Smooth muscle cell (in vitro differentiated cells): ENCODE results near the gene TCF25. TPM values are rescaled to one million over a fixed set of nuclear protein-coding genes. Genes with fewer than 3 reads are reported as not detected.
"Not testable (repeated sequence)": the region's sequence is repeated elsewhere in the genome, so short reads cannot be mapped to it uniquely, and the experiment has no call there.

Experiments
- DNase-seq: peaks from one replicate; lab custom pipeline; 2025; ENCODE audit not compliant: unreplicated experiment; lab: John Stamatoyannopoulos, UW
- H2AFZ ChIP-seq: fragments of 200-600 bp; sonication (generic); 2 replicates; pipeline ENCODE4 v1.6.0; 2016; ENCODE audit warnings: antibody characterized with exemption, low read depth, mild to moderate bottlenecking
- H3F3A ChIP-seq: fragments of 200-600 bp; sonication (generic); 2 replicates; pipeline ENCODE4 v1.6.0; 2017; ENCODE audit warnings: antibody characterized with exemption, low read depth
- H3K27ac ChIP-seq: fragments of 200-600 bp; sonication (generic); 2 replicates; pipeline ENCODE4 v1.5.1; 2016; ENCODE audit warnings: low read depth, mild to moderate bottlenecking
- H3K27me3 ChIP-seq: fragments of 200-600 bp; sonication (generic); 2 replicates; pipeline ENCODE4 v1.6.1; 2016; ENCODE audit warnings: low read depth, mild to moderate bottlenecking
- H3K36me3 ChIP-seq: fragments of 200-600 bp; sonication (generic); 2 replicates; pipeline ENCODE4 v1.5.1; 2016; ENCODE audit warnings: low read depth
- H3K4me1 ChIP-seq: fragments of 200-600 bp; sonication (generic); 2 replicates; pipeline ENCODE4 v1.5.1; 2016; ENCODE audit warnings: low read depth
- H3K4me2 ChIP-seq: fragments of 200-600 bp; sonication (generic); 2 replicates; pipeline ENCODE4 v1.6.0; 2016; ENCODE audit warnings: mild to moderate bottlenecking
- H3K4me3 ChIP-seq: fragments of 200-600 bp; sonication (generic); 2 replicates; pipeline ENCODE4 v1.5.1; 2016; ENCODE audit warnings: mild to moderate bottlenecking
- H3K79me2 ChIP-seq: fragments of 200-600 bp; sonication (generic); 2 replicates; pipeline ENCODE4 v1.6.0; 2016; ENCODE audit warnings: low read depth, mild to moderate bottlenecking
- H3K9ac ChIP-seq: fragments of 200-600 bp; sonication (generic); 2 replicates; pipeline ENCODE4 v1.6.0; 2016; ENCODE audit warnings: low read depth
- H3K9me3 ChIP-seq: fragments of 200-600 bp; sonication (generic); replicated peaks from 2 replicates; pipeline ENCODE4 v1.5.1; 2016; ENCODE audit warnings: low read depth
- H4K20me1 ChIP-seq: fragments of 200-600 bp; sonication (generic); 2 replicates; pipeline ENCODE4 v1.6.0; 2016; ENCODE audit warnings: low read depth
- WGBS: methylation state at CpG from one replicate; pipeline ENCODE4 v1.1.7; 2016; ENCODE audit warnings: low lambda C conversion rate; 5-methylcytosine and 5-hydroxymethylcytosine counted together
- polyA plus RNA-seq: library from polyadenylated mRNA; unstranded; fragments of >200 nt; fragmentation: Nextera tagmentation; extraction: Ambion mirVana; gene quantifications from 2 replicates; pipeline ENCODE4 v1.2.1, GENCODE V29; 2016
- total RNA-seq: library from RNA; depleted of rRNA; stranded (reverse); fragments of >200 nt; gene quantifications from 2 replicates; pipeline ENCODE4 v1.2.3, GENCODE V29; 2014
- TF ChIP-seq, protein P1 (sequence below): fragments of 200-600 bp; sonication (generic); IDR thresholded peaks from 2 replicates; pipeline ENCODE4 v1.5.1; 2017; ENCODE audit warnings: borderline replicate concordance, mild to moderate bottlenecking, antibody characterized with exemption; ENCODE audit not compliant: insufficient read depth, poor library complexity, severe bottlenecking

TCF25 gene
- total and polyA plus RNA-seq, 2 experiments from 2014 or later, result 99.8 to 174 TPM

DNA sequence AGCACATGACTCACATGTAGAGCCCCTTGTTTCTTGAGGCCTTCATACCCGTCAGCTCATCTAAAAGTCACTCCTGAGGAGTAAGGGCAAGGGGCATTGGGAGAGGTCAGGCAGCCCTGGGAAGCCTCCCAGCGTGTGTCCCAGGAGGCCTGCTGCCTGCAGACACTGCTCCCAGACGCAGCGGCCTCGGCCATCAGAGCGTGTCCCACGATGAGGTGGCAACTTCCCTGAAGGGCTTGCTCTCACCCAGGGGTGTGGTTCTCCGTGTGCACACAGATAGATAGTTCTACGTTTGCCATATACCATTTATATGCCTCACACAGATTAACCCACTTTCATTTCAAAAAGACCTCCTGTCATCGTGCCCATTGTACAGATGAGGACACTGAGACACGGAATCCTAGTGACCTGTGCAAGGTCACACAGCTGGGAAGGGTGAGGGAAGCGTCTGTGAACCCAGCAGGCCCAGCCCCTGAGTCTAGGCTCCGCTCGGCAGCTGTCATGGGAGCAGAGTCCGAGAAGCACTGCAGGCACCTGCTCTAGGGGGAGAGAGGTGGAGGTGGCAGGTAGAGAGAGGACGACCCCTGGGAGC, 58.0 kb downstream of the TCF25 start:
- Histone ChIP-seq H3K4me3 (no peak overlapping the region), H3K79me2 (peaks cover 39% of the 10 kb centered on the region), H3K4me2 (no peak overlapping the region), H3K27me3 (no peaks in the 10 kb centered on the region), H3K27ac (no peak overlapping the region), H3K4me1 (no peaks in the 10 kb centered on the region), H3K9me3 (no peaks in the 10 kb centered on the region), H3F3A (peaks cover 8% of the 10 kb centered on the region), H3K36me3 (no peaks in the 10 kb centered on the region), H3K9ac (no peak overlapping the region), H2AFZ (no peak overlapping the region), H4K20me1 (peaks cover 98% of the 10 kb centered on the region)
- 92% methylated on average over 16 of the region's 16 CpGs for WGBS
- no peak for DNase-seq
- TF ChIP-seq, protein P1, sequence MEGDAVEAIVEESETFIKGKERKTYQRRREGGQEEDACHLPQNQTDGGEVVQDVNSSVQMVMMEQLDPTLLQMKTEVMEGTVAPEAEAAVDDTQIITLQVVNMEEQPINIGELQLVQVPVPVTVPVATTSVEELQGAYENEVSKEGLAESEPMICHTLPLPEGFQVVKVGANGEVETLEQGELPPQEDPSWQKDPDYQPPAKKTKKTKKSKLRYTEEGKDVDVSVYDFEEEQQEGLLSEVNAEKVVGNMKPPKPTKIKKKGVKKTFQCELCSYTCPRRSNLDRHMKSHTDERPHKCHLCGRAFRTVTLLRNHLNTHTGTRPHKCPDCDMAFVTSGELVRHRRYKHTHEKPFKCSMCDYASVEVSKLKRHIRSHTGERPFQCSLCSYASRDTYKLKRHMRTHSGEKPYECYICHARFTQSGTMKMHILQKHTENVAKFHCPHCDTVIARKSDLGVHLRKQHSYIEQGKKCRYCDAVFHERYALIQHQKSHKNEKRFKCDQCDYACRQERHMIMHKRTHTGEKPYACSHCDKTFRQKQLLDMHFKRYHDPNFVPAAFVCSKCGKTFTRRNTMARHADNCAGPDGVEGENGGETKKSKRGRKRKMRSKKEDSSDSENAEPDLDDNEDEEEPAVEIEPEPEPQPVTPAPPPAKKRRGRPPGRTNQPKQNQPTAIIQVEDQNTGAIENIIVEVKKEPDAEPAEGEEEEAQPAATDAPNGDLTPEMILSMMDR, result no peak

DNA sequence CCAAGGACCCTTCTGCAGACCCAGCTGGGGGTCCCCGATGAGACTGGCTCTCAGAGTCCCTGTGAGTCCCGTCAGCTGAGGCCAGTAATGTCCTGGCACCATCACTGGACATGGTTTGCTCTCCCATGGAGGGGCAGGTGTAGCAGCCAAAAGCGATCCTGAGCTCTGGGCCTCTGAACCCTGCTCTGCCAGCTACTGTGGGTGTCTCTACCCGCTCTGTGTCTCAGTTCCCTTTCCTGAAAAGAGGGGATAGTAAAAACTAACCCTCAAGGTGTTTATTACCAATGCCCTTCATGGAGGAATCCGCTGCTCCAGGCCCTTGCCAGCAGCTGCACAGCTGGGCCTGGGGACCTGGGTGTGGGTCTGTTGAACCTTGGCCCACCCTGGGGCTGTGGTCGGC, 58.6 kb downstream of the TCF25 start:
- Histone ChIP-seq H3K36me3 (no peaks in the 10 kb centered on the region), H3K4me1 (no peaks in the 10 kb centered on the region), H3K79me2 (peaks cover 33% of the 10 kb centered on the region), H4K20me1 (peaks cover 98% of the 10 kb centered on the region), H3K9ac (no peak overlapping the region), H3K4me2 (no peak overlapping the region), H3F3A (peaks cover 8% of the 10 kb centered on the region), H3K4me3 (no peak overlapping the region), H3K27me3 (no peaks in the 10 kb centered on the region), H3K9me3 (no peaks in the 10 kb centered on the region), H2AFZ (no peak overlapping the region), H3K27ac (no peak overlapping the region)
- no peak for DNase-seq
- TF ChIP-seq, protein P1, result no peak
- 93% methylated on average over 6 of the region's 6 CpGs for WGBS

DNA sequence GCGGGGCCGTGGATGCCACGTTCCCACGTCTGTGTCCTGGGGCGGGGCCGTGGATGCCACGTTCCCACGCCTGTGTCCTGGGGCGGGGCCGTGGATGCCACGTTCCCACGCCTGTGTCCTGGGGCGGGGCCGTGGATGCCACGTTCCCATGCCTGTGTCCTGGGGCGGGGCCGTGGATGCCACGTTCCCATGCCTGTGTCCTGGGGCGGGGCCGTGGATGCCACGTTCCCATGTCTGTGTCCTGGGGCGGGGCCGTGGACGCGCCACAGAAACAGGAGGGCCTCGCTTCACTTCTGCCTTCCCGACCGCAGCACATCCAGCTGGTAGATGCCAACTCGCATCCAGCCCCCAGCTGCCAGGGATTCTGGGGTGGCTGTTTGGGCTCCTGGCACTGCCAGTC, 60.6 kb downstream of the TCF25 start:
- H2AFZ ChIP-seq, H3K4me3 ChIP-seq, H3K27ac ChIP-seq, H3K9ac ChIP-seq, H3K36me3 ChIP-seq, H3K9me3 ChIP-seq, H3F3A ChIP-seq, H3K4me1 ChIP-seq, DNase-seq, H3K4me2 ChIP-seq, H3K27me3 ChIP-seq: not testable (repeated sequence)
- Histone ChIP-seq H3K79me2 (peaks cover 14% of the 10 kb centered on the region), H4K20me1 (peaks cover 77% of the 10 kb centered on the region)
- 100% methylated on average over 8 of the region's 29 CpGs for WGBS

DNA sequence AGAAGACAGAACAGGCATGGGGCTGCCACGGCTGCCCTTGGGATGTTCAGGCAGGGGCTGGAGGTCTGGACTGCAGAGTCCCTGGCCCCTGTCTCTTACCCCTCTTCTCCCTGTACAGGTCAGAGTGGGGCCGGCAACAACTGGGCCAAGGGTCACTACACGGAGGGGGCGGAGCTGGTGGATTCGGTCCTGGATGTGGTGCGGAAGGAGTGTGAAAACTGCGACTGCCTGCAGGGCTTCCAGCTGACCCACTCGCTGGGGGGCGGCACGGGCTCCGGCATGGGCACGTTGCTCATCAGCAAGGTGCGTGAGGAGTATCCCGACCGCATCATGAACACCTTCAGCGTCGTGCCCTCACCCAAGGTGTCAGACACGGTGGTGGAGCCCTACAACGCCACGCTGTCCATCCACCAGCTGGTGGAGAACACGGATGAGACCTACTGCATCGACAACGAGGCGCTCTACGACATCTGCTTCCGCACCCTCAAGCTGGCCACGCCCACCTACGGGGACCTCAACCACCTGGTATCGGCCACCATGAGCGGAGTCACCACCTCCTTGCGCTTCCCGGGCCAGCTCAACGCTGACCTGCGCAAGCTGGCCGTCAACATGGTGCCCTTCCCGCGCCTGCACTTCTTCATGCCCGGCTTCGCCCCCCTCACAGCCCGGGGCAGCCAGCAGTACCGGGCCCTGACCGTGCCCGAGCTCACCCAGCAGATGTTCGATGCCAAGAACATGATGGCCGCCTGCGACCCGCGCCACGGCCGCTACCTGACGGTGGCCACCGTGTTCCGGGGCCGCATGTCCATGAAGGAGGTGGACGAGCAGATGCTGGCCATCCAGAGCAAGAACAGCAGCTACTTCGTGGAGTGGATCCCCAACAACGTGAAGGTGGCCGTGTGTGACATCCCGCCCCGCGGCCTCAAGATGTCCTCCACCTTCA, 61.5 kb downstream of the TCF25 start:
- H4K20me1 ChIP-seq, result peaks cover 68% of the 10 kb centered on the region
- H3K36me3 ChIP-seq, result no peaks in the 10 kb centered on the region
- no peaks in the 10 kb centered on the region for H3K4me1 ChIP-seq
- no peak overlapping the region for H3K4me2 ChIP-seq
- no peak for DNase-seq
- TF ChIP-seq, protein P1, result no peak
- no peak overlapping the region for H3K27ac ChIP-seq
- peaks cover 8% of the 10 kb centered on the region for H3K79me2 ChIP-seq
- H3K4me3 ChIP-seq, result no peak overlapping the region
- H3K9me3 ChIP-seq, result no peaks in the 10 kb centered on the region
- H3K9ac ChIP-seq, result no peak overlapping the region
- H2AFZ ChIP-seq, result no peak overlapping the region
- peaks cover 8% of the 10 kb centered on the region for H3F3A ChIP-seq
- H3K27me3 ChIP-seq, result no peaks in the 10 kb centered on the region
- 98% methylated on average over 61 of the region's 61 CpGs for WGBS

DNA sequence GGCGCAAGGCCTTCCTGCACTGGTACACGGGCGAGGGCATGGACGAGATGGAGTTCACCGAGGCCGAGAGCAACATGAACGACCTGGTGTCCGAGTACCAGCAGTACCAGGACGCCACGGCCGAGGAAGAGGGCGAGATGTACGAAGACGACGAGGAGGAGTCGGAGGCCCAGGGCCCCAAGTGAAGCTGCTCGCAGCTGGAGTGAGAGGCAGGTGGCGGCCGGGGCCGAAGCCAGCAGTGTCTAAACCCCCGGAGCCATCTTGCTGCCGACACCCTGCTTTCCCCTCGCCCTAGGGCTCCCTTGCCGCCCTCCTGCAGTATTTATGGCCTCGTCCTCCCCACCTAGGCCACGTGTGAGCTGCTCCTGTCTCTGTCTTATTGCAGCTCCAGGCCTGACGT, 62.2 kb downstream of the TCF25 start:
- H3K9ac ChIP-seq, H3K4me1 ChIP-seq, H3K9me3 ChIP-seq, H3K27me3 ChIP-seq, H3F3A ChIP-seq, H3K27ac ChIP-seq, H3K36me3 ChIP-seq, DNase-seq, H3K4me2 ChIP-seq, H3K79me2 ChIP-seq, H3K4me3 ChIP-seq, H2AFZ ChIP-seq: not testable (repeated sequence)
- H4K20me1 ChIP-seq, result peaks cover 61% of the 10 kb centered on the region
- 95% methylated on average over 27 of the region's 27 CpGs for WGBS
